Calu3 (cell line): ENCODE data around the gene AK4. TPM values are rescaled to one million over a fixed set of nuclear protein-coding genes. Genes with fewer than 3 reads are reported as not detected.
"Not testable (repeated sequence)": the region's sequence is repeated elsewhere in the genome, so short reads cannot be mapped to it uniquely, and the experiment has no call there.

Source experiments
- BruUV-seq: library from RNA; stranded (reverse); fragments of 400-500 nt; replicated peaks from 2 replicates; lab custom pipeline; 2021; lab: Mats Ljungman, UMichigan
- CTCF ChIA-PET: fragments of 300-600 bp; sonication (Branson Sonifier 250); formaldehyde crosslinking; loops from one replicate; lab custom pipeline; 2022; ENCODE audit warnings: antibody characterized with exemption; lab: Charles Lee
- DNase-seq: peaks from one replicate; pipeline ENCODE4 v3.0.0; 2022
- H3K27ac Mint-ChIP-seq: one replicate; pipeline ENCODE4 v1.8.0; 2022; ENCODE audit warnings: mixed read lengths; ENCODE audit not compliant: unreplicated experiment
- H3K27me3 Mint-ChIP-seq: one replicate; pipeline ENCODE4 v1.8.0; 2022; ENCODE audit warnings: mixed read lengths; ENCODE audit not compliant: unreplicated experiment
- H3K36me3 Mint-ChIP-seq: one replicate; pipeline ENCODE4 v1.8.0; 2022; ENCODE audit warnings: mild to moderate bottlenecking, moderate library complexity, mixed read lengths; ENCODE audit not compliant: insufficient read depth, unreplicated experiment
- H3K4me1 Mint-ChIP-seq: one replicate; pipeline ENCODE4 v1.8.0; 2022; ENCODE audit warnings: mild to moderate bottlenecking, low read depth, mixed read lengths; ENCODE audit not compliant: unreplicated experiment
- H3K4me3 Mint-ChIP-seq: one replicate; pipeline ENCODE4 v1.8.0; 2022; ENCODE audit warnings: mild to moderate bottlenecking, low read depth, moderate library complexity, mixed read lengths; ENCODE audit not compliant: unreplicated experiment
- H3K9me3 Mint-ChIP-seq: one replicate; pipeline ENCODE4 v1.8.0; 2022; ENCODE audit warnings: low read depth, mixed read lengths; ENCODE audit not compliant: unreplicated experiment
- CTCF ChIP-seq: fragments of 200-600 bp; IDR thresholded peaks from one replicate; pipeline ENCODE4 v1.8.0; 2022; ENCODE audit warnings: antibody characterized with exemption; ENCODE audit not compliant: unreplicated experiment
- intact Hi-C: fragments of 100-400 bp; cut with micrococcal nuclease; formaldehyde crosslinking; loops from one replicate; pipeline ENCODE4 v1.10.0; 2022; ENCODE audit not compliant: unreplicated experiment
- total RNA-seq: library from RNA; stranded (reverse); gene quantifications from 2 replicates; pipeline ENCODE4 v1.2.3, GENCODE V29; 2022

AK4 gene
- total RNA-seq, 1 experiment from 2014 or later: 49.9 TPM

- Mint-ChIP-seq H3K27ac (no peak overlapping the region), H3K9me3 (no peaks in the 10 kb centered on the region), H3K4me3 (no peak overlapping the region), H3K27me3 (no peaks in the 10 kb centered on the region), H3K36me3 (no peaks in the 10 kb centered on the region), H3K4me1 (peaks cover 31% of the 10 kb centered on the region)
- no peak for DNase-seq
- intact Hi-C loops: no loop called here
- no peak for TF ChIP-seq CTCF
- CTCF ChIA-PET: interaction anchor here (0.9 kb wide), 1 partner anchor 11 kb away, joined by 7 read pairs; no protein-coding TSS in a partner anchor
- BruUV-seq: no TSS peak
Observed at GRCh38 chr1:65157546-65157941, 9.5 kb downstream of the AK4 start.

GRCh38 chr1:65159291-65159688, 11.3 kb downstream of the AK4 start:
- H3K4me3 Mint-ChIP-seq, H3K9me3 Mint-ChIP-seq, BruUV-seq, H3K27me3 Mint-ChIP-seq, H3K27ac Mint-ChIP-seq, intact Hi-C loops, DNase-seq, H3K36me3 Mint-ChIP-seq: not testable (repeated sequence)
- CTCF ChIA-PET: interaction anchor here (0.6 to 1.0 kb wide), 2 partner anchors 10 to 56 kb away, joined by 3 to 5 read pairs; no protein-coding TSS in a partner anchor
- peaks cover 32% of the 10 kb centered on the region for H3K4me1 Mint-ChIP-seq

GRCh38 chr1:65159801-65160523, 12.0 kb downstream of the AK4 start:
- no peak overlapping the region for H3K4me3 Mint-ChIP-seq
- H3K27ac Mint-ChIP-seq: no peak overlapping the region
- intact Hi-C loops: no loop called here
- no peaks in the 10 kb centered on the region for H3K36me3 Mint-ChIP-seq
- DNase-seq: no peak
- TF ChIP-seq CTCF: no peak
- CTCF ChIA-PET: interaction anchor here (0.6 to 1.0 kb wide), 4 partner anchors 16 to 262 kb away, joined by 4 to 5 read pairs (median 5); no protein-coding TSS in a partner anchor
- H3K9me3 Mint-ChIP-seq: no peaks in the 10 kb centered on the region
- H3K27me3 Mint-ChIP-seq: no peaks in the 10 kb centered on the region
- BruUV-seq: no TSS peak
- peaks cover 38% of the 10 kb centered on the region for H3K4me1 Mint-ChIP-seq

GRCh38 chr1:65163201-65163805, 15.3 kb downstream of the AK4 start:
- peak overlapping the region; percentile 25 for H3K4me3 Mint-ChIP-seq
- peaks cover 62% of the 10 kb centered on the region for H3K4me1 Mint-ChIP-seq
- DNase-seq: no peak
- TF ChIP-seq CTCF: no peak
- peak overlapping the region; percentile 29 for H3K27ac Mint-ChIP-seq
- BruUV-seq: no TSS peak
- H3K36me3 Mint-ChIP-seq: no peaks in the 10 kb centered on the region
- no peaks in the 10 kb centered on the region for H3K27me3 Mint-ChIP-seq
- CTCF ChIA-PET: interaction anchor here (1.3 to 1.7 kb wide), 2 partner anchors 11 to 12 kb away, joined by 3 to 4 read pairs; no protein-coding TSS in a partner anchor
- intact Hi-C loops: no loop called here
- no peaks in the 10 kb centered on the region for H3K9me3 Mint-ChIP-seq

GRCh38 chr1:65164101-65164500, 16.1 kb downstream of the AK4 start:
- H3K9me3 Mint-ChIP-seq, intact Hi-C loops, H3K27ac Mint-ChIP-seq, DNase-seq, BruUV-seq, H3K27me3 Mint-ChIP-seq, H3K36me3 Mint-ChIP-seq, H3K4me3 Mint-ChIP-seq: not testable (repeated sequence)
- H3K4me1 Mint-ChIP-seq: peaks cover 69% of the 10 kb centered on the region
- CTCF ChIA-PET: interaction anchor here (0.7 to 1.7 kb wide), 3 partner anchors 10 to 13 kb away, joined by 3 to 7 read pairs (median 4); no protein-coding TSS in a partner anchor
